NCI-H2227 (cell line): Measurements from ENCODE around the gene JPH3.
"Not testable (repeated sequence)": the region's sequence is repeated elsewhere in the genome, so short reads cannot be mapped to it uniquely, and the experiment has no call there.

Experiments used
- DNase-seq: peaks from one replicate; lab custom pipeline; 2025; ENCODE audit not compliant: unreplicated experiment; lab: John Stamatoyannopoulos, UW

Gene JPH3

DNA sequence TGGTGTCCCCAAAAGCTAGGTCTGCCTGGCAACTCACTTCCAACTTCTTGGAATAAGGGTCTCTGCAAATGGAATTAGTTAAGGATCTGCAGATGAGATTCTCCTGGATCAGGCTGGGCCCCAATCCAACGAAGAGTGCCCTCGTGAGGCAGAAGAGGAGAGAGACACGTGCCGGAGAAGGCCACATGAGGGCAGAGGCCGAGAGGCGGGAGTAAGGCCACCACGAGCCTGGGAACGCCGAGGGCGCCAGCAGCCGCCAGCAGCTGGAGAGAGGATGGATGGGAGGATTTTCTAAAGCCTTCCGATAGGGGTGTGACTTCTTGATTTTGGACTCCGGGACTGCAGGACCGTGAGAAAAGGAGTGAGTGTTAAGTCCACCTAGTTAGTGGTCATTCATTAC, 76.3 kb downstream of the JPH3 start:
- peak; percentile 23 for DNase-seq

DNA sequence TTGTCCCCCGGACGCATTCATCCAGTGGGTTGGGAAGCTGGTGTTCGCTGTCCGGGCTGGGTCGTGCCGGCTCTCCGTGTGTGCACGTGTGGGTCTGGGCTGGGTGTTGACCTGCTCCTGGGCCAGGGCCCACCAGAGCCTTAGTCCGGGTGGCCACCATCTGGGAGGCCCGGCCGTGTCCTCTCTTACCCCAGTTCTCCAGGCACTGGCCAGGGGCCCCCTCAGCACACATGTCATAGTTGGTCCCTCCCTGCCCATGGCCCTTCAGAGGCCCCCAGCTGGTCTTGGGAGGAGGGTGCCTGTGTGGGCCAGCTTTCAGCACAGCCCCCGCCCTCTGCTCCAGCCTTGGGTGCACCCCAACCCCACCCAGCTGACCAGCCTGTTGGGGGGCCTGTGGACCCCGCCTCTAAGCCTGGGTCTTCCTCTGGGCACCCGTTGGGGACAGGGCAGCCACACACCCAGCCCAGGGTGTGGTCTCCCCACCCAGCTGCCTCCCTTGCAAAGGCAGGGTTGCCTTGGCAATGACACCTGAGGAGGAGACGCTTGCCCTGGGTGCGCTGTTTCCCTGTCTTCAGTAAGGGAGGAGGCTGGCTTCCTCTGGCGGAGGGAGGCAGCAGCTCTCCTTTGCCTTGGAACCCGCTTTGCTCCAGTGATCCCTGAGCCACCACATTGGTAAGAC, 77.4 kb downstream of the JPH3 start:
- no peak for DNase-seq

DNA sequence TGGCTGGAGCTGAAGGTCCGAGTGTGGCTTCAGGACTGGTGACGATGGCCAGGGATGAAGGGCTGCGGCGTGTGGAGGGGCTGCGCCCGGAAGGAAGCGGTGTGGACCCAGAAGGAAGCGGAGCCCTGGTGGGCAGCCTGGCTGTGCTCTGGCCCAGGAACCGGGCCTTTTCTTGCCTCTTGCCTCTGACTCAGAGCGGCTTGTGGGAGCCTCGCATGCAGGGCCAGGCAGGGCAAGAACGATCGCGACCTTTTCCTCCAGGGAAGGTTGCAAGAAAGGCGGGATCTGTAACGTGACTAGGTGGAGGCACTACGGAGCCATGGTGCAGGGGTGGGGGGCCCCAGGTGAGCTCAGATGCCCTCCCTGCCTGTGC, 78.0 kb downstream of the JPH3 start:
- no peak for DNase-seq

DNA sequence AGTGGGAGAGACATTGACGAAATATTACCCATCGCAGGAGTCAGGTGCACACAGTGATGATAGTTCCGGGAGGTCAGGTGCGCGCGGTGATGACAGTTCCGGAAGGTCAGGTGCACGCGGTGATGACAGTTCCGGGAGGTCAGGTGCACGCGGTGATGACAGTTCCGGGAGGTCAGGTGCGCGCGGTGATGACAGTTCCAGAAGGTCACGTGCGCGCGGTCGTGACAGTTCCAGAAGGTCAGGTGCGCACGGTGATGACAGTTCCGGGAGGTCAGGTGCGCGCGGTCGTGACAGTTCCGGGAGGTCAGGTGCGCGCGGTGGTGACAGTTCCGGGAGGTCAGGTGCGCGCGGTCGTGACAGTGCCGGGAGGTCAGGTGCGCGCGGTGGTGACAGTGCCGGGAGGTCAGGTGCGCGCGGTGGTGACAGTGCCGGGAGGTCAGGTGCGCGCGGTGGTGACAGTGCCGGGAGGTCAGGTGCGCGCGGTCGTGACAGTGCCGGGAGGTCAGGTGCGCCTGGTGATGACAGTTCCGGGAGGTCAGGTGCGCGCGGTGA, 78.8 kb downstream of the JPH3 start:
- DNase-seq = not testable (repeated sequence)

DNA sequence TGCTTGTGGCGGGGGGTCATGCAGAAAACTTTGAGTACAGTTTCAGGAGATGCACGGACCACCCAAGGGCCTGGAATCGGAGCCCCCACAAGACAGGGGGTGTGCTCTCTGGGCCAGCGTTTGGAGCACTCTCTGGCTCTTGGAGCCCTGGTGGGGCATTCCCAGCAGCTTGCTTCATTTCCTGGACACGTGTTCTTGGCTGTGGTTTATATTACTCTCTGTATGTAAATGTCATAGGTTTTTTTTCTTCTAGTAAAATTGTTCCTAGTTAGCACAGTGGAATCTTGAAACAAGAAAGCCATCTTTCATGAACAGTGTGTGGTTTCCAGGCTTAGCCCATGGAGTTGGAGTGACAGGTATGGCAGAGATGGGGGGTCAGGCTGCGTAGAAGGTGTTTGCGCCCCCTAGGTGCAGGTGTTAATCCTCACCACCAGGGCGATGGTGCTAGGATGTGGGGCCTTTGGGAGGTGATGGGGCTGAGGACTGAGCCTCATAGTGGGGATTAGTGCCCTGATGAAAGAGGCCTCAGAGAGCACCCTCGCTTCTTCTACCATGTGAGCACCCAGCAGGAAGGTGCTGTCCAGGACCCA, 79.8 kb downstream of the JPH3 start:
- DNase-seq = no peak

DNA sequence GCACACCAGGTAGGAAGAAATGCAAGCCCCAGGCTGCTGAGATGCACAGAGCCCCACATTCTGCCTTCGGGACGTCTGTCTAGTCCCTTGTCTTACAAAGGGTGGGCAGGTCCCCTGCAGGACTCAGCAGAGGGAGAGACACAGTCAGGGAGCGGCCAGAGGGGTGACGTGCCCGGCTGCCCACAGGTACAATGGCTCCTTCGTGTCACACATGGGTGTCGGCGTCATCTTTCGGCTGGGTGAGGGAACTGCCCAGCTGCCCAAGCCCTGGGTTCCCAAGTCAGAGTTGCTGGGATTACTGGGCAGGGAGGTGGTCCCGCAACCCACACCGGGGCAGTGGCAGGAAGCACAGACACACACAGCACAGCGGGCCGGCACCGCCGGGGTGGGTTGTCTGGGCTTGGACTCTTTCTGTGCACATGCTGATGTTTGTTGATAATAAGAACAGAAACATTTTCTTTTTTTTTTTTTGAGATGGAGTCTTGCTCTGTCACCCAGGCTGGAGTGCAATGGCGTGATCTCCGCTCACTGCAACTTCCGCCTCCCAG, 80.6 kb downstream of the JPH3 start:
- no peak for DNase-seq

DNA sequence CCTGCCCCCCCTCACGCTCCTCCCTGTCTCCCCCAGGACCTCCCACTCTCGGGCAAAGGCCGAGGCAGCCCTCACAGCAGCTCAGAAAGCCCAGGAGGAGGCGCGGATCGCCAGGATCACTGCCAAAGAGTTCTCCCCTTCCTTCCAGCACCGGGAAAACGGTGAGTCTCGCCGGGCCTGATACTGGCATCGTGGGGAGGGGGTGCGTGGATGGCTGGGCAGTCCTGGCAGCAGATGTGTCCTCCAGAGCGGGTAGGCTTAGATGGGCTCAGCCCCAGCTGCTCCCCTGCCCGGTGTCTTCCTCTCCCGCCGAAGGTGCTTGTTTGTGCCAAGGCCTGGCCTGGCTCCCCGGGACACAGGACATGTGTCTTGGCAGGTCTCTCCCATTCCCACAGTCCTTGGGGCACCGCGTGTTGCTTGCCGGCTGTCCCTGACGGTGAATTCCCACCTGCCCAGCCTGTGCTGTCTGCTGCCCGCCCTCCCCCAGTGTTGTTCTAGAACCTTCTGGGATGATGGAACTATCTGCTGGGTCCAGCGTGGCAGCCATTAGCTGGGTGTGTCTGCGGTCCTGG, 81.9 kb downstream of the JPH3 start:
- no peak for DNase-seq

DNA sequence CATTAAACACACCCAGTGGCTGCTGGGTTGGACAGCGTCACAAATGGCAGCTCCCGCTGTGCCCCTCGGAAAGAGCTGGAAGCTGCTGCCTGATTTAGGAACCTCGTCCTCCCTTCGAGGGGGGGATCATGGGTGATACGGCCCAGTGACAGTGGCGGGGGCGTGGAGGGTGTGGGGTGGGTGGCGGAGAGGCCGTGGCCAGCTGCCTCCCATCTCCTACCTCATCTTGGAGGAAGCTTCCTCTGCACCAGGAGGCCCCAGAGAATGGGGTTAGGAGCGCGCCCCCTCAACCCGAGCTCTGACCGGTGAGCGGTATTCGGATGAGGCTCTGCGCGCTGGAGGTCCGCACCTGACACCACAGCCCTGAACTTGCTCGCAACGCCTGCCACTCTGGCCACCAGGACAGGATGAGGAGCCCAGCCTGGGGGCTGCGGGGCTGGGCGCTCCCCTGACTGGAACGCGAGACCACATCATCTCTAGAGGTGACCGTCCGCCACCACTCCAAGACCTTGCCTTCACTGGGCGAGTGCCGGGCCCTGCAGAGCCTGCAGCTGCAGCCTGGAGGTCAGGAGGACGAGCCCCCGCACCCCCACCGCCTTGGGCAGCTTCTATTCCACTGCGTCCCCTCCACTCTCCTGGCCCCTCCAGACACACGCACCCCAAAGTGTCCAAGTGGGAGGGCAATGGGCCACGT, 82.5 kb downstream of the JPH3 start:
- DNase-seq = no peak

DNA sequence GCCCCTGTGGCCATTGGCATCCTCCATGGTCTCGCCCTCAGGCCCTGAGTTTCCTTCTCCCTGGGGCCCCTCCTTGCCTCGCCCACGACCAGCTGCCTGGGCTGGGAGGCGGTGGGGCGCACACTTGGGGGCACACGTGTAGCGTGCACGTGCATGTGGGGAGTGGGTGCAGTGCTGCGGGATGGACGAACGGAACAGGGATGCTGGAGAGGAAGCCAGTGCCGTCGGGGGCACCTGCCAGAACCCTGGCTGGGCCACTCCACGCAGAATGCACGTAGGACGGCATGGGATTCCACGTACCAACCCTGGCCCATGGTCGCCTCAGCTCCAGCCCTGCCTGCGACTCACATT, 83.1 kb downstream of the JPH3 start:
- DNase-seq = no peak

DNA sequence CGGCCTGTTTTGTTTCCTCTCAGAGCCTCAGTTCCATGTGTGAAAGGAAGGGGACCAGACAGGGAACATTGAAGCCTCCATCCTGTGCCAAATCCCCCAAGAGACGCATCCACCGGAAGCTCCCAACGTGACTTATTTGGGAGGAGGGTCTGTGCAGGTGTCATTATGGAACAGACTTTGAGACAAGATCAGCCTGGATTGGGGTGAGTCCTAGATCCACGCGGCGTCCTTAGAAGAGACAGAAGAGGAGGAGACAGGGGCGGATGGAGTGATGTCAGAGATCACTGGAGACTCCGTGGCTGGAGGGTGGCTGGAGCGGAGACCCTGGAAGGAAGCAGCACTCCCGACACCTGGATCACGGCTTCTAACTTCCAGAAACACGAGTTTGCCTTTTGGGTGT, 83.5 kb downstream of the JPH3 start:
- no peak for DNase-seq

DNA sequence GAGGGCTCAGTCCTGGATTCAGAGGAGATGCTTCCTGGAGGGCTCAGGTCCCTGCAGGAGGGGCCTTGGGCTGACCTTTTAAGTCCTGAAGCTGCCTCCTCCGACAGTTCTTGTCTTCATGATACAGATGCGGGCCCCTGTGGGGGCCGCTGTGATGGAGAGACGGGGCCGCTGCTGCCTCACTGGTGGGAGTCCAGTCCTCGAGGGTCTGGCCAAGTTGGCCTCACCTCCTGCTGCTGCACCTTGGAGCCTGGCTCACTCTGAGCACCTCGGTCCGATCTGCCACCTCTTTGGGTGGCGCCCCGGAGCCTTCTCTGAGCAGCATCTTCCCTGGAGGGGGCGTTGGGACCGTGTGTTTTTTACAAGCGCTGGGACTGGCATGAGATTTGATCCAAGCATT, 84.4 kb downstream of the JPH3 start:
- DNase-seq = no peak

DNA sequence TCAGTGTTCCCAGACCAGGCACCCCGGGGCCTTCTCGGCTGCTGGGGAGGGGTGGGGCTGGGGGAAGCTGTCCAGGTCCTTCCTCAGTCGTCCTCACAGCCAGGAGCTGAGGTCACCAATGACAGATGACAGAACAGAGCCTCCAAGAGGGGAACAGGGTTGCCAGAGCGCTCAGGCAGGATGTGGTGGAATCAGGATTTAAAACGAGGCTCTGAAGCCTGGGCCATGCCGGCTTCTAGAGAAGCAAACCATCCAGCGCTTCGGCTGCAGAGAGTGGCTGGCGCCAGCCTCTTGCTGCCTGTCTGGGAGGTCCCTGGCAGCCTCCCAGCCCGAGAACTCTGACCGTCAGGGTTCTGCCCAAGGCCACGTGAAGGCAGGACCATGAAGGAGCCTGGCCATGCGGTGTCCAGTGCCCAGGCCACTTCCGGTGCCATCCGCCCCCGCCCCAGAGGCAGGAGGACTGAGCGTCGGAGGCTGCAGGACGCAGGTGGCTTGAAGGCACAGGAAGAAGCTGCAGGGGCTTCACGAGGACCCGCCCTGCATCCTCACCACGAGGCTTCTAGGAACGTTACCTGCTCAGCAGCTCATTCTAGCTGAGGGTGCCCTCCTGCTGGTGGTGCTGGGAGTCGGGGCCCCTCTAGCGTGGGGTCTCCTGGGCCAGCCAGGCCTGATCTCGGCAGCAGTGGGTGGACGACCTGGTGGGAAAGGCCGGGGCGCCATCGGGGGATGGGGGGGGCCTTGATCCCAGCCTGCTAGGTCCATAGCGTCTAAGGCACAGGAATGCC, 85.0 kb downstream of the JPH3 start:
- DNase-seq = no peak

DNA sequence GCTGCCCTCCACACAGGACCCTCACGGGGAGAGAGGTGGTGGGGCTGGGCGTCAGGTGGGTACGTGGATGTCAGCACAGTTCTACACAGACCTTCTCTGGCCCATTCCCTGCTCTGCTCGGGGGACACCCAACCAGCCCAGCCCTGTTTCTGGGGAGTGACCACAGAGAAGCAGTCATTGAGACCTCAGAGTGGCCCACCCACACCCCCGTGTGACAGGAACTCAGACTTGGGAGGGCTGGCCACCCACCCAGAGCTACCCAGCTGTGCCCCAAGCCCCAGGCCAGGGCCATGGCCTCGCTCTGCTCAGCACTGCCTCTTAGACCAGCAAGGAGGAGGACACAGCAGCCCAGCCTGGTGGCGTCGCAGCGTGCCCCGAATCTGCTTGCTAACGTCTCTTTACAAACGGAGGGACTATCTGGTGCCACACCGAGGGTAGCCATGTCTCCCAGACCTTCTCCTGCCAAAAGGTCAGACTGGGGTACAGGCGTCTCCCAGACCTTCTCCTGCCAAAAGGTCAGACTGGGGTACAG, 85.8 kb downstream of the JPH3 start:
- DNase-seq = no peak

DNA sequence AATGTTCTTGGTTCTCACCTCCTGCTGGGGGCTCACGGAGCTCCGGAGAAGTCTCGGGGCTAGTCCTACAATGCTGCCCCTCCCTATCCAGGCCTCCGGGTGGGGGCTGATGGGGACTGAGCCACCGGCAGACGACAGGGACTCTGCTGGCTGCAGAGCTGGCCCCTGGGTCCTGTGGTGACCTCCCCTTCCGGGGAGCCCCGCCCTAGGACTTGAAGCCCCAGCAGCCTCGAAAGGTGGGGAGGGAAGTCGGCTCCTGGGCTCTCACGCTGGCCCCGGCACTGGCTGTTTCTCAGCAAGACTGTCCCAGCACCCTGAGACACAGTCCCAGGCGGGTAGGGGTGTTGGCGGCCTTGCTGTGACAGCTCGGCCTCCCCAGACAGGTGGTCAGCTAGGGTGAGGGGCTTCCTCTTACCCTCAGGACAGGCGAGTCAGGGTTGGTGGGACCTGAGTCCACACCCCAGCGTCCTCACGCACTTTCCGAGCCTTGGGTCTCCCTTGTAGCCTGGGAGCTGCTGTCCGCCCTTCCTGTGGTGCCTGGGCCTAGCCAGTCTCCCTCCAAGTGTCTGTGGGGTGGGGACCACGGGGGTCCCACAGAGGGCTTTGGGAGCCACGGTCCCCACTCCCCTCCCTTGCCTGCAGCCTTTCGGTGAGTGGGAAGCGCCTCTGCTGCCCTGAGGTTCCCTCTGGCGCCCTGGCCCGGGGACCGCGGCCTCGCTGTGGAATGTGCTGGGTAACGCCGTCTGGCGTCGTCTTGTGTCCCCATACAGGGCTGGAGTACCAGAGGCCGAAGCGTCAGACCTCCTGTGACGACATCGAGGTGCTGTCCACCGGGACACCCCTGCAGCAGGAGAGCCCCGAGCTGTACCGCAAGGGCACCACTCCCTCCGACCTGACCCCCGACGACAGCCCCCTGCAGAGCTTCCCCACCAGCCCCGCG, 86.8 kb downstream of the JPH3 start:
- no peak for DNase-seq

DNA sequence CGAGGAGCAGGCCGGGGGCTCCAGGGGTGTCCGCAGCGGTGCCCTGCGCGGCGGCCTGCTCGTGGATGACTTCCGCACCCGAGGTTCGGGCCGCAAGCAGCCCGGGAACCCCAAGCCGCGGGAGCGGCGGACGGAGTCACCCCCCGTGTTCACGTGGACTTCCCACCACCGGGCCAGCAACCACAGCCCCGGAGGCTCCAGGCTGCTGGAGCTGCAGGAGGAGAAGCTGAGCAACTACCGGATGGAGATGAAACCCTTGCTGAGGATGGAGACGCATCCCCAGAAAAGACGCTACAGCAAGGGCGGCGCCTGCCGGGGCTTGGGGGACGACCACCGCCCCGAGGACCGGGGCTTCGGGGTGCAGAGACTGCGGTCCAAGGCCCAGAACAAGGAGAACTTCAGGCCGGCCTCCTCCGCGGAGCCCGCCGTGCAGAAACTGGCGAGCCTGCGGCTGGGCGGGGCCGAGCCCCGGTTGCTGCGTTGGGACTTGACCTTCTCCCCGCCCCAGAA, 87.7 kb downstream of the JPH3 start:
- no peak for DNase-seq

DNA sequence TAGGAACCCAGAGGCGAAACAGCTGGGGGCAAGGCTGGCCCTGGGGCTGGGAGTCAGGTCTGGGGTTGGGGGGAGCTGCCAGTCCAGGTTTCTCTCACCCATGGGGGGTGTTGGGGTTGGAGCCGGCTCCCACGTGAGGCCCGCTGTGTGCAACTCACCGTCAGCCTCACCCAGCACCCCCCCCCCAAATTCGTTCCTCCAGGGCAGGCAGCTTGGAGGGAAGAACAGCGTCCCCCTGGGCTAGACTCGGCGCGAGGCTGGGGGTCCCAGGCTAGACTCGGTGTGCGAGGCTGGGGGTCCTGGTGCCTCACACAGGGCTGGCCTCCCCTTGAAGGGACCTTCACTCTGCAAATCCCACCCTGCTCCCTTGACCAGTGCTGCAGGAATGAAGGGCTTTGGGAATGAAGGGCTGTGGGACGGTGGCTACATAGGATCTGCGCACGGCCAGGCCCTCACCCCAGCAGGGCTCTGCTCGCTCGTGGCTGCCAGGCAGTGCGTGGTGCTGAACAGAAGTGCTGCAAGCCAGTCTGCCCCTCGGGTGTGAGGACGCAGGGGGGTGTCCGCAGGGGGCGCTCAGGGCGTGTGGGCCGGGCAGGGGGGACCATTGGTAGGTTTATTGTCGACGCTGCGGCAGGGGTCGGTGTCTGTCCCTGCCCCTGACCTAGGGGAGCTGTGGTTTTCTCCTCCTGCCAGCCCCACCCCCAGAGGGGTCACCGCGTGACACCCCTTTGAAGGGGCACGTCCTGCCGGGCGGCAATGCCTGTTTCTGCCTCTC, 88.8 kb downstream of the JPH3 start:
- DNase-seq = no peak

DNA sequence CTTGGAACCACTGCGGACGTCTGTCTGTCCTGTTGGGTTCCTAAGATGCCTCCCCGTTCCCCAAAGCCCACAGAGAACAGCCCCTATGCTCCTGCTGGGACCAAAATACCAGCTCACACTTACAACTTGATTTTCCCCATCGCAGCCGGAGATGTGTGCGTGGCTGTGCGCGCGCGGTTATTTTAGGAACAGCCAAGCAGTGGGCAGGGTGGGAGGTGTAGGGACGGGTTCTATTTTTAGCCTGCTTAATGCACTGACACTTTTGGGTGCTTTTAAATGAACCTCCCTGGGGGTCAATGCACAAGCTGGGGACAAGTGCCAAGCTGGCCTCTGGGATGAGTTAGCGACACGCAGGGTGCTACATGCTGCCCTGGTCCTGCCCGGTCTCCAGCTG, 89.4 kb downstream of the JPH3 start:
- DNase-seq = no peak

DNA sequence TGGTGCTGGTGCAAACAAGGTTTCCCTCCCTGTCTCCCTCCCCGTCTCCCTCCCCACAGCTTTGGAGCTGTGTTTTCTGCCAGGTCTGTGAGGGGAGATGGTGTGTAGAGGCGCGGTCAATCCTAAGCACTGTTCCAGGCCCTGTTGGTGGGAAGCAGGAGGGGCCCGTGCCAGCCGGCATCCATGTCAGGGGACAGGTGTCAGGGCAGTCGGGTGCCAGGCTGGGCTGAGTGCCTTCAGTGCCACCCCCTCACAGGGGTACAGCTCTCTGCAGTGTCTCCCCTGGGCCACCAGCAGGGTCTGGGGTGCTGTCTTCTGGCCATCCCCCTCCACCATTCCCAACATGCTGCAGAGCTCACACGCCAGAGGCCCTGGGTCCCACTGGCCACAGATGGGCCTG, 89.9 kb downstream of the JPH3 start:
- no peak for DNase-seq

DNA sequence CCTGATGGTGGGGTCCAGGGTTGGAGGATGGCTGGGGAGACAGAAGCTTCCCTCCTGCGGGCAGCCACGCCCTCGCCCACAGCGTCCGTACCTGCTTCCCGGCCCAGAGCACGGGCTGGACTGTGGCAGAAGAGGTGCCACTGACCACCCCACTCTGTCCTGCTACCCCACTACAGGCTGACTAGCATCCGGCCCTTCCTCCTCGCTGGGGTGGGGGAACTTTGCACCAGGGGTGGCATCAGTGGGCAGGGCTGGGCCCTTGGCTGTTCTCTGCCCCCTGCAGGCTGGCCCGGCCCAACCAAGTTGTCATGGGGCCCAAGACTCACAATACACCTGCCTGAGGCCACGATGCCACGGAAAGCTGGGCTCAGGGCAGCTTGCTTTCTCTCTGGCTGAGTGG, 90.4 kb downstream of the JPH3 start:
- no peak for DNase-seq
